ENCODE measurements around the gene FBXL20. TPM values are rescaled to one million over a fixed set of nuclear protein-coding genes. Genes with fewer than 3 reads are reported as not detected.

Gene FBXL20
- 10 to 100 TPM in 1 of 6 donors, 1 to 10 TPM in 5; 5.3 to 15.5 (median 7.7) TPM for total RNA-seq
- polyA plus RNA-seq = 1 to 10 TPM; 2.5 to 2.9 TPM

- WGBS, 2 donors = 0% methylated on average over 63 to 86 of the region's 86 CpGs
- no peaks in the 10 kb centered on the region for H3K27me3 ChIP-seq
- intact Hi-C loops (cut with DNase I) = no loop called here
- no peaks in the 10 kb centered on the region for H3K9me3 ChIP-seq
- no peaks in the 10 kb centered on the region for H3K36me3 ChIP-seq
- H3K4me1 ChIP-seq = peaks cover 0 to 14% (median 10%) of the 10 kb centered on the region in 3 donors
- DNase-seq = peak; percentile 88 to 96 (median 93)
- peak; percentile 89 to 95 (median 92) for ATAC-seq
- no peak for TF ChIP-seq CTCF (IDR thresholded peaks at IDR 0.05)
- H3K4me3 ChIP-seq = peak within 1 kb of the TSS; percentile 74 to 99 (median 96)
- no peak for FAIRE-seq
- H3K27ac ChIP-seq = peak within 1 kb of the TSS; percentile 77 to 91 (median 84)
Measured at GRCh38 chr17:39401412-39402243, at the start of gene FBXL20. Gene FBXL20 (minus strand): TSS chr17:39401626. CDS start chr17:39401402, 224 bp downstream.

GRCh38 chr17:39450847-39451581, 49.6 kb upstream of the FBXL20 start, which contains the start of gene MED1:
Gene MED1 (minus strand): TSS chr17:39451263. CDS start chr17:39451062, 201 bp downstream.
- peak; percentile 81 for FAIRE-seq

GRCh38 chr17:39450051-39450450, 48.6 kb upstream of the FBXL20 start:
- no peak for TF ChIP-seq CTCF (IDR thresholded peaks at IDR 0.05)
- H3K27ac ChIP-seq = no peak overlapping the region
- H3K27me3 ChIP-seq = no peaks in the 10 kb centered on the region
- no peaks in the 10 kb centered on the region for H3K9me3 ChIP-seq
- peaks cover 0 to 6% (median 0%) of the 10 kb centered on the region in 3 donors for H3K36me3 ChIP-seq
- no peak for FAIRE-seq
- DNase-seq = peak in 1 of 6 donors; percentile 11
- peaks cover 3 to 9% (median 9%) of the 10 kb centered on the region in 3 donors for H3K4me1 ChIP-seq
- H3K4me3 ChIP-seq = peak overlapping the region in 3 of 4 donors; percentile 55 to 81 (median 63)
- WGBS, 2 donors = 75 to 78% methylated on average over 13 of the region's 13 CpGs
- ATAC-seq = no peak
- intact Hi-C loops (cut with DNase I) = no loop called here

More at GRCh38 chr17:39450847-39451581, 49.6 kb upstream of the FBXL20 start, which contains the start of gene MED1:
- H3K27me3 ChIP-seq = no peaks in the 10 kb centered on the region
- peak; percentile 98 to 100 (median 100) for ATAC-seq
- 0 to 1% methylated on average over 37 of the region's 37 CpGs for WGBS, 2 donors
- intact Hi-C loops (cut with DNase I) = no loop called here
- peak; percentile 87 to 95 (median 94) for DNase-seq
- TF ChIP-seq CTCF (IDR thresholded peaks at IDR 0.05) = no peak
- H3K36me3 ChIP-seq = no peaks in the 10 kb centered on the region
- H3K4me3 ChIP-seq = peak within 1 kb of the TSS; percentile 55 to 81 (median 67)
- H3K27ac ChIP-seq = peak within 1 kb of the TSS; percentile 10 to 68 (median 59)
- no peaks in the 10 kb centered on the region for H3K9me3 ChIP-seq
- H3K4me1 ChIP-seq = peaks cover 3 to 9% (median 9%) of the 10 kb centered on the region in 3 donors

GRCh38 chr17:39447561-39447960, 46.1 kb upstream of the FBXL20 start:
- ATAC-seq (no peak), FAIRE-seq (no peak), DNase-seq (no peak)
- Histone ChIP-seq H3K4me1 (peaks cover 3 to 9% (median 9%) of the 10 kb centered on the region in 3 donors), H3K27ac (no peak overlapping the region), H3K9me3 (no peaks in the 10 kb centered on the region), H3K36me3 (peaks cover 0 to 25% (median 0%) of the 10 kb centered on the region in 3 donors), H3K4me3 (no peak overlapping the region), H3K27me3 (no peaks in the 10 kb centered on the region)
- intact Hi-C loops (cut with DNase I) = no loop called here
- no peak for TF ChIP-seq CTCF (IDR thresholded peaks at IDR 0.05)
- WGBS, 2 donors = 84 to 86% methylated on average over 5 of the region's 5 CpGs
